Breast epithelium (tissue), 4 donors: ENCODE measurements around the gene PTPN14. TPM values are rescaled to one million over a fixed set of nuclear protein-coding genes. Genes with fewer than 3 reads are reported as not detected.

ENCODE experiments used
- DNase-seq, 2 donors: peaks; one replicate each; pipeline ENCODE4 v3.0.0-alpha.2; 2019; ENCODE audit warnings: low spot score in 2 of 2
- H3K27ac ChIP-seq, 2 donors: fragments of 200-600 bp; sonication (generic) in 1 of 2; one replicate each; pipeline ENCODE4 v1.5.1; 2016 to 2019; ENCODE audit warnings: mild to moderate bottlenecking in 1 of 2
- H3K27me3 ChIP-seq, 2 donors: fragments of 200-600 bp; sonication (generic) in 1 of 2; one replicate each; pipeline versions ENCODE4 v1.5.1 to v1.6.0; 2017 to 2019; ENCODE audit warnings: control low read depth in 1 of 2, mild to moderate bottlenecking in 1 of 2
- H3K36me3 ChIP-seq: fragments of 200-600 bp; one replicate; pipeline ENCODE4 v1.5.1; 2019
- H3K4me1 ChIP-seq, 2 donors: fragments of 200-600 bp; sonication (generic); one replicate each; pipeline ENCODE4 v1.5.1; 2016 to 2019; ENCODE audit warnings: control low read depth in 1 of 2
- H3K4me3 ChIP-seq, 3 donors: fragments of 200-600 bp; sonication (generic); 1 replicate in 2 of 3; 2 replicates in 1 of 3; pipeline ENCODE4 v1.5.1; 2016 to 2019; ENCODE audit warnings: mild to moderate bottlenecking in 3 of 3, moderate library complexity in 2 of 3
- H3K9me3 ChIP-seq, 2 donors: fragments of 200-600 bp; sonication (generic) in 1 of 2; one replicate each; pipeline ENCODE4 v1.5.1; 2016 to 2019; ENCODE audit warnings: control low read depth in 1 of 2
- POLR2A ChIP-seq: fragments of 450-650 bp; IDR thresholded peaks from one replicate; pipeline ENCODE4 v1.6.1; 2016; ENCODE audit warnings: antibody characterized with exemption, mild to moderate bottlenecking, moderate library complexity
- POLR2AphosphoS5 ChIP-seq, 3 donors: sonication (generic); formaldehyde crosslinking; IDR thresholded peaks; one replicate each; pipeline ENCODE4 v1.6.1; 2017; ENCODE audit warnings: antibody characterized with exemption in 3 of 3
- intact Hi-C: fragments of 100-400 bp; cut with DNase I; formaldehyde crosslinking; loops from one replicate; pipeline ENCODE4 v1.15.1; 2023; ENCODE audit warnings: low total_unique reads
- total RNA-seq, 3 donors: library from RNA; depleted of rRNA; stranded (reverse); fragments of >200 nt; gene quantifications; one replicate each; pipeline ENCODE4 v1.1.0, GENCODE V29; 2016
- TF ChIP-seq, protein P1 (sequence below), 3 donors: fragments of 450-650 bp; IDR thresholded peaks; one replicate each; pipeline ENCODE4 v1.5.1; 2016 to 2017; ENCODE audit warnings: antibody characterized with exemption in 3 of 3, mild to moderate bottlenecking in 3 of 3, moderate library complexity in 3 of 3

The PTPN14 gene
- total RNA-seq, 3 donors from 2014 or later = 30.4 to 57.4 (median 49.5) TPM

DNA sequence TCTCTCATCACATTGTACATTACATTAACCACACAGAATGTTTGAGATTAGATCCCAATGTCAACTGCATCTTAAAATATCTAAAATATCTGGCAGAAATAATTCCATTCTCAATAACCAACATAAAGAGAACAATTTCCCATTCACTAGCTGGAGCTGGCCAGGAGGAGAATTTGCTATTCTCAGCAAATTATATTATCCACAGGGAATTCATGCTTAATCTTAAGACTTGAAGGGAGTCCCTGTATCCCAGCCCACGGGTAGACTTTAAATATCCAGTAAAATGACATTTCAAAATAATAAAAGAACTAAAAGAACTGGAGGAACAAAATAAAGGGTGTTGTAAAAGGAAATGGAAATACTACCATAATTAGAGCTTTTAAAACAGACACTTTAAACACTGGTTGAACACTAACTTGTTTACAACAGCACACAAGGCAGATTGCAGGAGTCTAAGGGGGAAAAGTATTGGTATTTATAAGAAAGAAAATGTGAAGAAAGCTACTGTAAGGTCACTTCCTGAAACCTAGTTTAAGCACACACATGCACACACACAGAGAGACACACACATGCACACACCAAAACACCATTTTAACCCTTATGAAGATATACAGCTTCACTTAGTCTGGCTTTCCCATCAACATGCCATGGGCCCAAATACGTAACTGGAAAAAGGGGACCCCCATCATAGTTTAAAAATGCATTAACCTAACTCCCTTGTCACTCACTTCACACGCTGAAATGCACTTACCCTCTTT is 107.0 kb downstream of the PTPN14 start:
- intact Hi-C loops = no loop called here
- H3K27me3 ChIP-seq = no peaks in the 10 kb centered on the region
- H3K9me3 ChIP-seq = no peaks in the 10 kb centered on the region
- H3K4me1 ChIP-seq = no peaks in the 10 kb centered on the region
- H3K27ac ChIP-seq = peak overlapping the region; percentile 41 to 79
- TF ChIP-seq, protein P1, sequence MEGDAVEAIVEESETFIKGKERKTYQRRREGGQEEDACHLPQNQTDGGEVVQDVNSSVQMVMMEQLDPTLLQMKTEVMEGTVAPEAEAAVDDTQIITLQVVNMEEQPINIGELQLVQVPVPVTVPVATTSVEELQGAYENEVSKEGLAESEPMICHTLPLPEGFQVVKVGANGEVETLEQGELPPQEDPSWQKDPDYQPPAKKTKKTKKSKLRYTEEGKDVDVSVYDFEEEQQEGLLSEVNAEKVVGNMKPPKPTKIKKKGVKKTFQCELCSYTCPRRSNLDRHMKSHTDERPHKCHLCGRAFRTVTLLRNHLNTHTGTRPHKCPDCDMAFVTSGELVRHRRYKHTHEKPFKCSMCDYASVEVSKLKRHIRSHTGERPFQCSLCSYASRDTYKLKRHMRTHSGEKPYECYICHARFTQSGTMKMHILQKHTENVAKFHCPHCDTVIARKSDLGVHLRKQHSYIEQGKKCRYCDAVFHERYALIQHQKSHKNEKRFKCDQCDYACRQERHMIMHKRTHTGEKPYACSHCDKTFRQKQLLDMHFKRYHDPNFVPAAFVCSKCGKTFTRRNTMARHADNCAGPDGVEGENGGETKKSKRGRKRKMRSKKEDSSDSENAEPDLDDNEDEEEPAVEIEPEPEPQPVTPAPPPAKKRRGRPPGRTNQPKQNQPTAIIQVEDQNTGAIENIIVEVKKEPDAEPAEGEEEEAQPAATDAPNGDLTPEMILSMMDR (IDR thresholded peaks at IDR 0.05) = no peak
- H3K4me3 ChIP-seq = no peak overlapping the region
- no peaks in the 10 kb centered on the region for H3K36me3 ChIP-seq
- DNase-seq = no peak

DNA sequence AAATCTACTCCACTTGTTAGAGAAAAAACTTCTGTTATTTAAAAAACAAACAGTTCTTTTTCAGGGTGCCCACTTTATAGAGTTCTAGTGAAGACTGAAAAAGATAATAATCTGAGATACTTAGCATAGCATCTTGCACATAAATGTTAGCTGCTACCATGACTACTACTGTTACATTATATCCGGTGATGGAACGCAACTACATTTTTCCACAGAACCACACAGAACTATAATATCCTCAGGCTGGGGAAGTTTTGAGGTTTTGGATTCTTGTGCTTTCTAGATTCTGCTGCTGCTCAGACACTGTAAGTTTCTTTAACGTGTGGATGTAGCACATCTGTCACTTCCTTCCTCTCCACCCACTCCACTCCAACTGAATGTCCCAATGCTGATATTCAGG is 110.3 kb downstream of the PTPN14 start:
- Histone ChIP-seq H3K27me3 (no peaks in the 10 kb centered on the region), H3K9me3 (no peaks in the 10 kb centered on the region), H3K4me1 (no peaks in the 10 kb centered on the region), H3K4me3 (no peak overlapping the region), H3K27ac (peak overlapping the region; percentile 87 to 89), H3K36me3 (no peaks in the 10 kb centered on the region)
- intact Hi-C loops = no loop called here
- TF ChIP-seq, protein P1 (IDR thresholded peaks at IDR 0.05) = no peak
- TF ChIP-seq POLR2AphosphoS5 (IDR thresholded peaks at IDR 0.05) = no peak
- DNase-seq = no peak

DNA sequence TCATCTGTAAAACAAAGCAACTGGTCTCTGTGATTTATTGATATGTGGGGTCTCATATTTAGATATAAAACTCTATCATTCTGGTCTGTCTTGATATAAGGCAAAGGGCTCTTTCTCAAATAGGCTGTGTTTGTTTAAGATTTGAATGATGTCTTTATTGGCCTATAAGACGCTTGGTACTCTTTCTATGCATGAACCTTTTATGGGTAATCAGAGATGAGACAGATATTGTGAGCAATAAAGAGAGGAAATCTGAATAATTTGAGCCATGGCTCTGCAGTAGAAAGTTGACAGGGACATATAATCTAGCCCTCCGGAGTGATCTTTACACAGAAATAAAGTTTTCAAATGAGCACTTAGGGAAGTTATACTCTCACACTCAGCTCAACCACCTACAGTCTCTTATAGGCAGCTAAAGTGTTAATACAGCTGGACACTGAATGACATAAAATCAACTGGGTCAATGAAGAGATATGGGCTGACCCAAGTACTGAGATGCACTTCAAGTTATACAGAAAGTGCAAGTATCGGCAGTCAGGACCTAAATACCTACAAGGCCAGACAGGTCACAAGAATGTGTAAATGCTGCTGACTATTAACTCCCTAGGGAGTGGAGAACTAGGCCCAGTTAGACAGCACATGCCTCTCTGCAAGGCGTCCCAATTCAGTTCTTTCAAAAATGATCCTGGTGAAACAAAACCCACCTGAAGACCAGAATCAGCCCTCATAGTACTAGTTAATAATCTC is 111.0 kb downstream of the PTPN14 start:
- no peaks in the 10 kb centered on the region for H3K4me1 ChIP-seq
- H3K36me3 ChIP-seq = no peaks in the 10 kb centered on the region
- no peaks in the 10 kb centered on the region for H3K9me3 ChIP-seq
- intact Hi-C loops = no loop called here
- peak overlapping the region in 1 of 3 donors; percentile 42 for H3K4me3 ChIP-seq
- no peak for DNase-seq
- H3K27me3 ChIP-seq = no peaks in the 10 kb centered on the region
- peak overlapping the region; percentile 87 to 89 for H3K27ac ChIP-seq
- TF ChIP-seq, protein P1 (IDR thresholded peaks at IDR 0.05) = no peak
- TF ChIP-seq POLR2A = no peak
- TF ChIP-seq POLR2AphosphoS5 (IDR thresholded peaks at IDR 0.05) = no peak

DNA sequence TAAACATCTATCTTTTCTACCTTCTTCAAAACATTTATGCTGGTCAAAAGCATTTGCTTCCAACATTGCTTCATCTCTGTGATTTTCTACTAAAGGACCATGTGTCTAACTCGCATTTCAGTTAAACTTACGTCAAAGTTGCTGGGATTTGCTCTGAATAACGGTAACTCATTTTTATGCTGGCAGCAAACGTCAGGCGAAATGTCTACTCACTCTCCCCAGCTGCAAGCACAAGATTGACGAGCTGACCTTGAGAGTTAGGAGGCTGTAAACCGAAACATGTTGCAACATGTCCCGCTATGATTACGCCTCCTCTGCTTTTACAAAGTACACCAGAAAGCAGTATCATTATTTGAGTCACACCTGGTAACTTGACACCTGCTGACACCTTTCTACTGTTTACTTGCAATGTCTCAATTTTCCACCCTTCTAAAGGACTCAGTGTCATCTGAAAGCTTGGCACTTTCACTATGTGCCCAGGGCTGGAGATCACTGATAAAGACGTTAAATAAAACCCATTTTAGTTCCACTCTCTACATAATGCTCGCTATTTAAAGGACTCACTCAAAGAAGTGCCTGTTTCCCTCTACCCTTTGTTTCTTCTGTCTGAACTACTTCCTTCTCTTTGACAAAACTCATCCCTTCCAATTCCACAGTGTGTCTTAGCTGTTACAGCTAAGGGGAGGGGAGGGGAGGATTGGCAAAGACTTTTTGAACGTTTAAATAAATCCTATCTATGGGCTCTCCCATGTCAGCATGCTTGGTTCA is 111.9 kb downstream of the PTPN14 start:
- Histone ChIP-seq H3K9me3 (no peaks in the 10 kb centered on the region), H3K27me3 (no peaks in the 10 kb centered on the region), H3K4me1 (no peaks in the 10 kb centered on the region), H3K4me3 (peak overlapping the region in 2 of 3 donors; percentile 35 to 42), H3K36me3 (no peaks in the 10 kb centered on the region), H3K27ac (peak overlapping the region; percentile 87 to 89)
- intact Hi-C loops = no loop called here
- peak in 1 of 2 donors; percentile 64 for DNase-seq
- TF ChIP-seq POLR2A (no peak), POLR2AphosphoS5 (IDR thresholded peaks at IDR 0.05) (peak in 1 of 3 donors; percentile 64)

DNA sequence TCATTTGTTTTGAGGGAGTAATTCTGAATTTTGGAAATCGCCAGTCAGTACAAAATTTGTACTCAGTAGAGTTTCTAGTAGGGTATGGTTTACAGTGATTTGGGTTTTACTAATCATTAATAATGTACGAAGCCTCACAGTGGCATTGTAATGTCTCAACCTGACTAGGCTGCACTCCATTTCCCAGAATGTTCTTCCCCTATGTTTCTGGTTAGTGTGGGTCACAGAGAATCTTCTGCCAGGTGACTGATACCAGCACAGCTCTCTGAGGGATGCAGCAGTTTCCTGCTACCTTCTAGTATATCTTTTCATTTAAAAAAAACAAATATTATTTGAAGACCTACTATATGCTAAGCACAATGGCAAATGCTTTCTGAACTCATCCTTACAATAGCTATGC is 112.9 kb downstream of the PTPN14 start:
- H3K4me3 ChIP-seq = no peak overlapping the region
- H3K4me1 ChIP-seq = no peaks in the 10 kb centered on the region
- TF ChIP-seq, protein P1 (IDR thresholded peaks at IDR 0.05) = no peak
- TF ChIP-seq POLR2A (no peak), POLR2AphosphoS5 (IDR thresholded peaks at IDR 0.05) (no peak)
- H3K27ac ChIP-seq = peak overlapping the region; percentile 56 to 87
- H3K36me3 ChIP-seq = no peaks in the 10 kb centered on the region
- intact Hi-C loops = no loop called here
- DNase-seq = no peak
- H3K9me3 ChIP-seq = no peaks in the 10 kb centered on the region
- H3K27me3 ChIP-seq = no peaks in the 10 kb centered on the region
